Heart left ventricle (tissue), 16 donors: Measurements from ENCODE around the gene DCHS1. TPM values are rescaled to one million over a fixed set of nuclear protein-coding genes. Genes with fewer than 3 reads are reported as not detected.
A peak's percentile ranks its signal among the peaks of the same experiment; 100 is the strongest.

ENCODE experiments used
- ATAC-seq, 4 donors: fragments of 200-7000 bp; cut with Tn5 transposase; one replicate each; pipeline ENCODE4 v1.9.1; 2020 to 2022; ENCODE audit warnings: moderate library complexity in 4 of 4, mild to moderate bottlenecking in 3 of 4, moderate number of reproducible peaks in 1 of 4
- DNase-seq, 5 donors: peaks; one replicate each; pipeline ENCODE4 v3.0.0-alpha.2; 2020
- H3K27ac ChIP-seq, 12 donors: fragments of 200-600 bp; sonication (generic) in 4 of 12; one replicate each; pipeline versions ENCODE4 v1.5.0 to v1.8.0; 2016 to 2022; ENCODE audit warnings: mild to moderate bottlenecking in 2 of 12
- H3K27me3 ChIP-seq, 9 donors: fragments of 200-600 bp; sonication (generic) in 2 of 9; one replicate each; pipeline versions ENCODE4 v1.5.1 to v1.8.0; 2016 to 2022; ENCODE audit warnings: mild to moderate bottlenecking in 3 of 9
- H3K36me3 ChIP-seq, 9 donors: fragments of 200-600 bp; sonication (generic) in 2 of 9; one replicate each; pipeline versions ENCODE4 v1.5.0 to v1.8.0; 2018 to 2022; ENCODE audit warnings: mild to moderate bottlenecking in 2 of 9
- H3K4me1 ChIP-seq, 12 donors: fragments of 200-600 bp; sonication (generic) in 4 of 12; one replicate each; pipeline versions ENCODE4 v1.5.0 to v1.8.0; 2016 to 2022; ENCODE audit warnings: mild to moderate bottlenecking in 3 of 12
- H3K4me3 ChIP-seq, 12 donors: fragments of 200-600 bp; sonication (generic) in 4 of 12; one replicate each; pipeline versions ENCODE4 v1.5.0 to v1.8.0; 2017 to 2022; ENCODE audit warnings: mild to moderate bottlenecking in 9 of 12, moderate library complexity in 4 of 12
- H3K9me3 ChIP-seq, 12 donors: fragments of 200-600 bp; sonication (generic) in 4 of 12; one replicate each; pipeline versions ENCODE4 v1.5.0 to v1.8.0; 2016 to 2022; ENCODE audit warnings: mild to moderate bottlenecking in 1 of 12
- POLR2A ChIP-seq, 2 donors: fragments of 450-650 bp; IDR thresholded peaks; one replicate each; pipeline ENCODE4 v1.6.1; 2017; ENCODE audit warnings: antibody characterized with exemption in 2 of 2, mild to moderate bottlenecking in 2 of 2, moderate library complexity in 2 of 2
- WGBS, 4 donors: extraction: QIAGEN DNeasy Blood & Tissue Kit in 2 of 4; methylation state at CpG; one replicate each; pipeline versions ENCODE4 v1.1.5 to v1.1.7; 2013 to 2018; 5-methylcytosine and 5-hydroxymethylcytosine counted together
- intact Hi-C, 10 donors: fragments of 100-400 bp; cut with DNase I; formaldehyde crosslinking; loops; one replicate each; pipeline versions ENCODE4 v1.11.1 to v1.14.2; 2022
- polyA plus RNA-seq, 2 donors: library from polyadenylated mRNA; stranded (reverse); fragments of 200-250 nt; gene quantifications; one replicate each; pipeline ENCODE4 v1.2.3, GENCODE V29; 2013
- total RNA-seq, 9 donors: library from RNA; depleted of rRNA in 2 of 9; stranded (reverse); fragments of >200 nt in 2 of 9; fragmentation: NEBNext Ultra II Directional in 3 of 9; extraction: Animal tissue kit (Norgen Biotek cat#: 25700) in 3 of 9; gene quantifications; one replicate each; pipeline versions ENCODE4 v1.1.0 to v1.2.4, GENCODE V29; 2016 to 2023
- TF ChIP-seq, protein P1 (sequence below), 12 donors: fragments of 200-600 bp; sonication (generic) in 4 of 12; IDR thresholded peaks; one replicate each; pipeline versions ENCODE4 v1.5.0 to v1.8.0; 2018 to 2022; ENCODE audit warnings: antibody characterized with exemption in 12 of 12, mild to moderate bottlenecking in 5 of 12
- donor health status: ischemic (EF 13 %, LVEDD 7.1; RV severe dilation, severe dysfunction).
- donor health status: healthy with polysubstance abuse.
- donor health status: DM: no; HTN: yes; CAD: no.
- donor health status: DM: no; HTN: no; CAD: no.
- donor health status: ischemic (EF 25% LVEDD 6.9; RV normal size, moderate dysfunction).
- donor health status: ischemic (EF 25% LVEDD 5.7; RV mildly dilated, moderate dysfunction).
- donor health status: healthy.
- donor health status: DM: yes; HTN: yes; CAD: no.
- donor health status: ischemic (EF 35%, LVEDD 5.7; RV mildly dilated, moderate dysfunction).
- donor health status: nonischemic (EF 11% LVEDD 7.7; RV severe dilation, severe dysfunction).
- donor health status: DM: yes; HTN: yes; CAD: no.
- donor health status: PGD.
- donor health status: ischemic (EF 29% LVEDD 5.4; RV normal size, mild dysfunction).
- donor health status: nonischemic (EF 23%, LVEDD 6.1; RV moderate dilation, normal function).

DCHS1 gene
- total and polyA plus RNA-seq, 11 donors, result 3.6 to 19.6 (median 10.5) TPM

DNA sequence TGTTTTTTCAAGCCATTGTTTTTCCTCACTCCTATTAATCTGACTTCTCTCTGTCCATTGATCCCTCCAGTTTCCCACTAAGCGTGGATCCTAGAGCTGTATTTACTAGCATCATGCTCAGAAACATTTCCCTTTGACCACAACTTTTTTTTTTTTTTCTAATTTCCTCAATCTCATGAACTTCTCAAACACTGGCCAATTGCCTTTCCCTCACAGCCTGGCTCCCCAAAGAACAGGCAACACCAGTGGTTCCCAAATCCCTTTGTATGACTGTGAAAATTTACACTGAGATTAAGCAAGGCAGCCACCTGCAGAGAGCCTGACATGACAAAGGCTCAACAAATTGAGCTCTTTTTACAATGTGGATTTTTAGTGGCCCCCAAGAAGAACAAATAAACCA, 35.0 kb downstream of the DCHS1 start:
- no peak overlapping the region for H3K4me3 ChIP-seq
- no peak for TF ChIP-seq POLR2A (IDR thresholded peaks at IDR 0.05)
- TF ChIP-seq, protein P1, sequence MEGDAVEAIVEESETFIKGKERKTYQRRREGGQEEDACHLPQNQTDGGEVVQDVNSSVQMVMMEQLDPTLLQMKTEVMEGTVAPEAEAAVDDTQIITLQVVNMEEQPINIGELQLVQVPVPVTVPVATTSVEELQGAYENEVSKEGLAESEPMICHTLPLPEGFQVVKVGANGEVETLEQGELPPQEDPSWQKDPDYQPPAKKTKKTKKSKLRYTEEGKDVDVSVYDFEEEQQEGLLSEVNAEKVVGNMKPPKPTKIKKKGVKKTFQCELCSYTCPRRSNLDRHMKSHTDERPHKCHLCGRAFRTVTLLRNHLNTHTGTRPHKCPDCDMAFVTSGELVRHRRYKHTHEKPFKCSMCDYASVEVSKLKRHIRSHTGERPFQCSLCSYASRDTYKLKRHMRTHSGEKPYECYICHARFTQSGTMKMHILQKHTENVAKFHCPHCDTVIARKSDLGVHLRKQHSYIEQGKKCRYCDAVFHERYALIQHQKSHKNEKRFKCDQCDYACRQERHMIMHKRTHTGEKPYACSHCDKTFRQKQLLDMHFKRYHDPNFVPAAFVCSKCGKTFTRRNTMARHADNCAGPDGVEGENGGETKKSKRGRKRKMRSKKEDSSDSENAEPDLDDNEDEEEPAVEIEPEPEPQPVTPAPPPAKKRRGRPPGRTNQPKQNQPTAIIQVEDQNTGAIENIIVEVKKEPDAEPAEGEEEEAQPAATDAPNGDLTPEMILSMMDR (IDR thresholded peaks at IDR 0.05), result no peak
- no peak for ATAC-seq
- WGBS, 4 donors, result 47 to 95% (median 92%) methylated on average over 1 of the region's 1 CpG
- peaks cover 0 to 33% (median 25%) of the 10 kb centered on the region in 9 donors for H3K36me3 ChIP-seq
- H3K27me3 ChIP-seq, result no peaks in the 10 kb centered on the region
- H3K9me3 ChIP-seq, result no peaks in the 10 kb centered on the region
- peaks cover 0 to 43% (median 20%) of the 10 kb centered on the region in 12 donors for H3K4me1 ChIP-seq
- intact Hi-C loops, result no loop called here
- DNase-seq, result no peak
- peak overlapping the region in 1 of 12 donors; percentile 94 for H3K27ac ChIP-seq

DNA sequence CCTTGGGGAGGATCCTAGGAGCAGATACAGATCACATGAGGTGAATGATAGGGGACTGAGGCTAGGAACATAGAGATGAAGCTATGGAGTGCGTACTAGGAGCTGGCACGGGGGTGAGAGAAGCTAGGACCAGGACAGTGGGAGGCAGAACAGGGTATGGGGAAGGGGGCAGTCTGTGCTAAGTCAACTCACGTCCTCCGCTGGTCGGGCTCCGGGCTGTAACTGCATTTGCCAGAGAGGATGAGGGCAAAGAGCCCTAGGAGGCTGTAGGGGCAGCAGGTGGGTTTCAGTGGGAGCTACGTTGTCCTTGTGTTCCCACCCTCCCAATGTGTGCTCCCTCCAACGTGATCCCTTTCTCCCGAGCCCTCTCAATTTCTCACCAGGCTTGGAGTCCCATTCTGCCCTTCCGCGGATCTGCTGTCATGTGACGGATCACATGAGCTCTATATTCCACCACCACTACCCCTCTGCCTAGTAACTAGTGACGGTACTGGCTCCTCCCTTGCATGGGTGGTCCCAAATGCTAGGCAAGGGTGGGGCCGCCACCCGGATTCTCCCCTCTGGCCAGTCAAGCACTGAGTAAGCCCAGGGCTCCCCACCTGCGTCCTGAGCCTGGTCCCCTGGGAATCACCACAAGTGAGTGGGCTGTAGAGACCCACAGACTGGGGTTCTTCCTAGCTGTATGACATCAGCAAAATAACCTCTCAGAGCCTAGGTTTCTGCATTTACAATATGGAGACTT, 36.4 kb downstream of the DCHS1 start, which contains the start of gene TPP1:
Gene TPP1, minus strand, starts transcription at position 419 of the 742 bp plus-strand sequence. Its CDS starts 22 bp downstream, at position 397.
- peak; percentile 94 to 98 (median 97) for ATAC-seq

DNA sequence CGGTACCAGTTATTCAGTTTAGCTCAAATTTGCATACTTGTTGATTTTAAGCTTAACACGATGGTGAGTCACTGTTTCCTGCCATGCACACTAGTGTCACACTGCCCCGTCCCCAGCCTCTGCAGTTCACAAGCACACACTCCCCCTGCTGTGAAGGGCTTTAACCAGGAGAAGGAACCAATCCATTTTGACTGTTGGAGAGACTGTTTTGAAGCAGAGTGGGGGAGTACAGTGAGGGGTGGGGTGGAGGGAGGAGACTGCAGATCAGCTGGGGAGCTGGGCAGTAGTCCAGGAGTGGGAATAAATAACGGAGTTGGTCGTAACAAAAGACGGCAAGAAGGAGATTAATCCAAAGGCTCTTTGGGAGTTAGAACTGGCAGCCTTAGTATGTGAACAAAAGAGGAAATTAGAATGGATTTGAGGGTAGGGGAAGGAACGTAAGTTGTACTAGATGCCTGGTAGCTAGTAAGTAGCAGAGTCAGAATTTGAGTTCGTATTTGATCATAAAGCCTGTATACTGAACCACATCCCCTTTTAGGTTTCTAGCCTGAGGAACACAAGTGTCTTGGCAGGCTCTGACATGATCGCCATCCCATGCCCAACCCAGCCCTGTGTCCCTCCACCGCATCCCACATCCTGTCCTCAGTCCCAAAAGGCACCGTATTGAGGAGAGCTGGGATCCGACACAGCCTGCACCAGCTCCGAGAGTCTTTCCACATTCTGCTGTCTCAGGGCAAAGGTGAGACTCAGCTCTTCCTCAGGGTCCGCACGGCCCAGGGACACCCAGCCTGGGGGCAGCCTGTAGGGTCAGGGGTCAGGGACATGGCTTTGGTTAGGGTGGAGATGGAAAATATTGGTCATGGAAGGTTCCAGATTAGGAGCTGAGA, 37.2 kb downstream of the DCHS1 start:
- peak overlapping the region in 11 of 12 donors; percentile 62 to 94 (median 82) for H3K27ac ChIP-seq

More for the DNA sequence above, 36.4 kb downstream of the DCHS1 start, which contains the start of gene TPP1:
- 0 to 1% (median 0%) methylated on average over 16 of the region's 16 CpGs for WGBS, 4 donors
- no peaks in the 10 kb centered on the region for H3K27me3 ChIP-seq
- H3K27ac ChIP-seq, result peak within 1 kb of the TSS in 11 of 12 donors; percentile 62 to 94 (median 82)
- peaks cover 0 to 45% (median 20%) of the 10 kb centered on the region in 12 donors for H3K4me1 ChIP-seq
- intact Hi-C loops, result loop anchor here in 2 of 10 donors (2.0 to 5.0 kb wide), 2 partner anchors 20 to 63 kb away; partner anchors contain the start of gene MRPL17 (in 1 of the 2)
- H3K4me3 ChIP-seq, result peak within 1 kb of the TSS; percentile 37 to 86 (median 68)
- DNase-seq, result peak; percentile 92 to 95 (median 94)
- TF ChIP-seq, protein P1 (IDR thresholded peaks at IDR 0.05), result no peak
- peak in 1 of 2 donors; percentile 74 for TF ChIP-seq POLR2A (IDR thresholded peaks at IDR 0.05)
- peaks cover 0 to 34% (median 29%) of the 10 kb centered on the region in 9 donors for H3K36me3 ChIP-seq
- no peaks in the 10 kb centered on the region for H3K9me3 ChIP-seq

More for the DNA sequence above, 37.2 kb downstream of the DCHS1 start:
- H3K9me3 ChIP-seq, result no peaks in the 10 kb centered on the region
- DNase-seq (peak in 2 of 5 donors; percentile 51 to 70), ATAC-seq (peak in 3 of 4 donors; percentile 1 to 32 (median 6))
- peaks cover 0 to 37% (median 30%) of the 10 kb centered on the region in 9 donors for H3K36me3 ChIP-seq
- H3K4me1 ChIP-seq, result peaks cover 0 to 53% (median 20%) of the 10 kb centered on the region in 12 donors
- no peaks in the 10 kb centered on the region for H3K27me3 ChIP-seq
- TF ChIP-seq, protein P1 (IDR thresholded peaks at IDR 0.05), result no peak
- no peak for TF ChIP-seq POLR2A (IDR thresholded peaks at IDR 0.05)
- WGBS, 4 donors, result 9 to 14% (median 11%) methylated on average over 15 of the region's 15 CpGs
- intact Hi-C loops, result loop anchor here in 2 of 10 donors (2.0 to 5.0 kb wide), 2 partner anchors 20 to 64 kb away; partner anchors contain the start of gene MRPL17 (in 1 of the 2)
- H3K4me3 ChIP-seq, result peak overlapping the region; percentile 37 to 86 (median 68)
